Coronary artery (tissue), 2 donors: ENCODE measurements around the gene CRBN.

Experiments
- DNase-seq: peaks from one replicate; pipeline ENCODE4 v3.0.0-alpha.2; 2017; ENCODE audit warnings: low spot score
- H3K27ac ChIP-seq, 2 donors: fragments of 200-600 bp; sonication (generic); one replicate each; pipeline ENCODE4 v1.5.1; 2016 to 2019
- H3K4me3 ChIP-seq: fragments of 200-600 bp; sonication (generic); 2 replicates; pipeline ENCODE4 v1.5.1; 2016; ENCODE audit warnings: mild to moderate bottlenecking, moderate library complexity
- TF ChIP-seq, protein P1 (sequence below): fragments of 200-600 bp; sonication (generic); IDR thresholded peaks from one replicate; pipeline ENCODE4 v1.5.1; 2019; ENCODE audit warnings: antibody characterized with exemption

Gene CRBN

GRCh38 chr3:3133500-3133899 lies 46.0 kb downstream of the CRBN start:
- TF ChIP-seq, protein P1, sequence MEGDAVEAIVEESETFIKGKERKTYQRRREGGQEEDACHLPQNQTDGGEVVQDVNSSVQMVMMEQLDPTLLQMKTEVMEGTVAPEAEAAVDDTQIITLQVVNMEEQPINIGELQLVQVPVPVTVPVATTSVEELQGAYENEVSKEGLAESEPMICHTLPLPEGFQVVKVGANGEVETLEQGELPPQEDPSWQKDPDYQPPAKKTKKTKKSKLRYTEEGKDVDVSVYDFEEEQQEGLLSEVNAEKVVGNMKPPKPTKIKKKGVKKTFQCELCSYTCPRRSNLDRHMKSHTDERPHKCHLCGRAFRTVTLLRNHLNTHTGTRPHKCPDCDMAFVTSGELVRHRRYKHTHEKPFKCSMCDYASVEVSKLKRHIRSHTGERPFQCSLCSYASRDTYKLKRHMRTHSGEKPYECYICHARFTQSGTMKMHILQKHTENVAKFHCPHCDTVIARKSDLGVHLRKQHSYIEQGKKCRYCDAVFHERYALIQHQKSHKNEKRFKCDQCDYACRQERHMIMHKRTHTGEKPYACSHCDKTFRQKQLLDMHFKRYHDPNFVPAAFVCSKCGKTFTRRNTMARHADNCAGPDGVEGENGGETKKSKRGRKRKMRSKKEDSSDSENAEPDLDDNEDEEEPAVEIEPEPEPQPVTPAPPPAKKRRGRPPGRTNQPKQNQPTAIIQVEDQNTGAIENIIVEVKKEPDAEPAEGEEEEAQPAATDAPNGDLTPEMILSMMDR: no peak
- no peak for DNase-seq
- Histone ChIP-seq H3K27ac (no peak overlapping the region), H3K4me3 (no peak overlapping the region)

DNA sequence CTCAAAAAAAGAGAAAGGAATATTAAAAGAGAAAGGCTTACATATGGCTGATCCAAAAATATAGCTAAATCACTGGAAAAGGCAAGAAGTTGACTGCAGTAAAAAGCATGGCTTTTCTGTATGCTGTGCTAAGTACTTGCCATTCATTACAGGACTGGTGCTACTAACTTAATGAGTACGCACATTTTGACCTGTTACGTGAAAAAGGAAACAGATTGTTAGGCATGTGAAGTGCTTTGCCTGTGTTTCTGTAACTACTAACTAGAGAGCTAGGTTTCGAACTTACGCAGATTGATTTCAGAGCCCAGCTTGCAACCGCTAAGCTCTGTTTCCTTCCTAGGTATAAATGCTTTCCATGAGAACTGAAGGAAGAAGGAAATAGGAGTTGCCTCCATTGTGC lies 49.9 kb downstream of the CRBN start:
- no peak for DNase-seq
- TF ChIP-seq, protein P1: no peak
- Histone ChIP-seq H3K4me3 (no peak overlapping the region), H3K27ac (no peak overlapping the region)

DNA sequence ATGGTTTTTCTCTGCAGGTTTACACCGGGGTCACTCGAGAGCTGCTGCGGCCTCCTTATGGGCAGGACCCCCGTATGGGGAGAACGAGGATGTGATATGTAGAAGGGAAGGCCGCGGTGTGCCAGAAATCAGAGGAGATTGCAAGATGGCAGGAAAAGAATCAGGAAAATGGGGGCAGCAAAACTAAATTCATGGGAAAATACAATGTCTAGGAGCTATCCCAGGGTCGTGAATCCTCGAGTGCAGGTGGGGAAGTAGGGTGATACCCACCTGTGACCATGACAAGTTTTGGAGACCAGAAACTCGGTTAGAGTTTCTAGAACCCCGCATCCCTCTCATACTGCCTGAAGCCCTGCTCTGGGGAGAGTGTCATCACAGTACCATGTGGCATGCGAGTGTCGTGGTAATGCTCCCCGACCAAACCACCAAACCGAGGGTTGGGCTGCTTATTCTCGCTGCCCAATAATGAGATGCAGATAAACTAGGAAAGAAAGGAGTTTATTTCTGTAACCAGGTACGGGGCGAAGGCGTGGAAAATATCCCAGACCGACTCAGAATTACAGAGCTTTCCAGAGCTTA lies 52.0 kb downstream of the CRBN start:
- TF ChIP-seq, protein P1: no peak
- no peak for DNase-seq
- peak overlapping the region; percentile 93 to 97 for H3K27ac ChIP-seq
- peak overlapping the region; percentile 99 for H3K4me3 ChIP-seq

DNA sequence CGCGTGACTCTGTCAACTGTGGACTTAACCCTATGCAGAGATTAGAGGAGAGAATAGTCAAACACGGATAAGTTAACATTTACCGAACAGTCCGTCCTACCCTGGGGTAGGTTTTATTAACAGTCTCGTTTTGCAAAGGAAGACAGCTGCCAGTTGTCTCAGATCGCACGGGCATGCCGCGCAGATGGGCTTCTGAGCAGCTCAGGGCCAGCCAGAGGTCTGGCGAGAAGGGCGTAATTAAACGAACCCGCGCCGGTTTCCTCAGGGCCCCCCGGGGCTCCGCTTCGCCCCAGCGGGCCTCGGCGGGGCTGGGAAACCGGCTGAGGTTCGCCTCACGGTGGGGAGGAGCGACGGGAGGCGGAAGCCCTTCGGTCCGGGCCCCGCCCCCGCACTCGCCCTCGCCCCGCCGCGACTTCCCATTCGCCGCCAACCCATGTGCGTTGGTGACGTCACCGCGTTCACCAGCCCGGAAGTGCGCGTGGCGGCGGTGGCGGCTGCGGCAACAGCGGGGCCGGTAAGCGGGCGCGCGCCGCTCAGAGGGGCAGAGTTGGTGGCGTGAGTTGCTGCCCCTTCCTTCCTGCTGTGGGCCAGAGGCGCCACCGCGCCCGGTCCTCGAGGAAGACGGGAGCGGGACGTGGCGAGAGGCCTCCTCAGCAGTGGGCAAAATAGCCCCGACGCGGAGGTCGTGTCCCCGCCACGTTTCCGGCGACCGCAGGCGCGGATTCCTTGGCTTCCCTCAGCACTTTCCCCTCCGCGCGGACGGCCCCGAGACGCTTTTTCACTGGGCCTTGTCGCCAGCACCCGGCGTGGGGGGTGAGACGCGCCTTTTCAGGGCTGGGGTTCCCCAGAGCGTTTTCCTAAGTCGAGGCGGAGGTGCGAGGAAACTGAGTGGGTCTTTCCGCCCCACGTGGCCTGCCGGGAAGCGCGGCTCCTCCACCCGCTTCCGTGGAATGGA lies 52.7 kb downstream of the CRBN start, which contains the start of gene TRNT1:
TRNT1 (plus strand) TSS at position 464 of the 955 bp plus-strand sequence. CDS start 2,101 bp downstream, outside the sequence.
- H3K4me3 ChIP-seq: peak within 1 kb of the TSS; percentile 99
- TF ChIP-seq, protein P1: no peak
- H3K27ac ChIP-seq: peak within 1 kb of the TSS; percentile 93 to 97
- peak; percentile 93 for DNase-seq

DNA sequence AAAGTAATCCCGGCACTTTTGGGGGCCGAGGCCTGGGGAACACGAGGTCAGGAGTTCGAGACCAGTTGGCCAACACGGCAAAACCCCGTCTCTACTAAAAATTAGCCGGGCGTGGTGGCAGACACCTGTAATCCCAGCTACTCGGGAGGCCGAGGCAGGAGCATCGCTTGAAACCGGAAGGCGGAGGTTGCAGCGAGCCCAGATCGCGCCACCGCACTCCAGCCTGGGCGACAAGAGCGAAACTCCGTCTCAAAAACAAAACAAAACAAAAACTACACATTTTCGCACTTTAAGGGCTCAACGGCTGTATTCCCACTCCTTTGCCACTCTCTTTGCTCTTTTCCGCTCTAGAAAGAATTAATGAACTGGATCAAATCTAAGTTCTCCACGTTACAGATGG lies 53.5 kb downstream of the CRBN start:
- TF ChIP-seq, protein P1: no peak
- peak overlapping the region; percentile 93 to 97 for H3K27ac ChIP-seq
- H3K4me3 ChIP-seq: peak overlapping the region; percentile 99
- DNase-seq: no peak

GRCh38 chr3:3119393-3119851 lies 60.1 kb downstream of the CRBN start:
- no peak overlapping the region for H3K27ac ChIP-seq
- no peak overlapping the region for H3K4me3 ChIP-seq
- TF ChIP-seq, protein P1: no peak
- DNase-seq: no peak
